H9 (cell line): ENCODE measurements around the gene MTARC1. TPM values are rescaled to one million over a fixed set of nuclear protein-coding genes. Genes with fewer than 3 reads are reported as not detected.

Source experiments
- DNase-seq: peaks from one replicate; pipeline ENCODE4 v3.0.0-alpha.2; 2017
- H2AFZ ChIP-seq: one replicate; pipeline ENCODE4 v1.6.1; 2013; ENCODE audit warnings: mild to moderate bottlenecking, low read length, control low read depth, moderate library complexity
- H2AK5ac ChIP-seq: 2 replicates; pipeline ENCODE4 v1.6.1; 2013; ENCODE audit warnings: low read length, control low read depth, mixed read lengths; ENCODE audit not compliant: insufficient read length
- H2BK120ac ChIP-seq: one replicate; pipeline ENCODE4 v1.6.1; 2013; ENCODE audit warnings: low read depth, mild to moderate bottlenecking, low read length, control low read depth, inconsistent platforms; ENCODE audit not compliant: poor library complexity, severe bottlenecking
- H2BK12ac ChIP-seq: 2 replicates; pipeline ENCODE4 v1.6.1; 2013; ENCODE audit warnings: low read length, control low read depth, mixed read lengths, low read depth; ENCODE audit not compliant: insufficient read length
- H2BK15ac ChIP-seq: 2 replicates; pipeline ENCODE4 v1.6.1; 2013; ENCODE audit warnings: low read depth, low read length, control low read depth
- H2BK20ac ChIP-seq: one replicate; pipeline ENCODE4 v1.6.1; 2013; ENCODE audit warnings: low read depth, mild to moderate bottlenecking, low read length, control low read depth, inconsistent platforms; ENCODE audit not compliant: poor library complexity, severe bottlenecking
- H2BK5ac ChIP-seq: 2 replicates; pipeline ENCODE4 v1.6.1; 2013; ENCODE audit warnings: low read length, control low read depth, mixed read lengths; ENCODE audit not compliant: insufficient read length
- H3K14ac ChIP-seq: 2 replicates; pipeline ENCODE4 v1.6.1; 2013; ENCODE audit warnings: low read length, control low read depth; ENCODE audit not compliant: insufficient read depth
- H3K18ac ChIP-seq: 2 replicates; pipeline ENCODE4 v1.6.1; 2013; ENCODE audit warnings: low read depth, mild to moderate bottlenecking, mixed read lengths, low read length, control low read depth; ENCODE audit not compliant: insufficient read length
- H3K23ac ChIP-seq: 2 replicates; pipeline ENCODE4 v1.6.1; 2013; ENCODE audit warnings: low read length, control low read depth, mixed read lengths, low read depth; ENCODE audit not compliant: insufficient read length
- H3K23me2 ChIP-seq: 2 replicates; pipeline ENCODE4 v1.6.1; 2013; ENCODE audit warnings: low read depth, mild to moderate bottlenecking, mixed read lengths, low read length, control low read depth; ENCODE audit not compliant: insufficient read length, poor library complexity, severe bottlenecking
- H3K27ac ChIP-seq: 2 replicates; pipeline ENCODE4 v1.5.1; 2013; ENCODE audit warnings: low read length, control low read depth, mixed read lengths, low read depth; ENCODE audit not compliant: insufficient read length
- H3K27me3 ChIP-seq: 2 replicates; pipeline ENCODE4 v1.6.1; 2013; ENCODE audit warnings: low read length, control low read depth, inconsistent platforms; ENCODE audit not compliant: insufficient read depth
- H3K4ac ChIP-seq: 2 replicates; pipeline ENCODE4 v1.6.1; 2013; ENCODE audit warnings: low read depth, mild to moderate bottlenecking, control low read depth, inconsistent platforms, low read length, moderate library complexity
- H3K4me1 ChIP-seq: 2 replicates; pipeline ENCODE4 v1.6.1; 2013; ENCODE audit warnings: low read length, control low read depth, inconsistent platforms; ENCODE audit not compliant: insufficient read depth
- H3K4me2 ChIP-seq: 2 replicates; pipeline ENCODE4 v1.6.1; 2013; ENCODE audit warnings: low read length, control low read depth, mixed read lengths; ENCODE audit not compliant: insufficient read length, insufficient read depth
- H3K56ac ChIP-seq: 2 replicates; pipeline ENCODE4 v1.6.1; 2013; ENCODE audit warnings: low read depth, mild to moderate bottlenecking, mixed read lengths, low read length, control low read depth; ENCODE audit not compliant: insufficient read length
- H3K79me1 ChIP-seq: 2 replicates; pipeline ENCODE4 v1.6.1; 2013; ENCODE audit warnings: low read depth, mild to moderate bottlenecking, moderate library complexity, low read length, control low read depth, inconsistent platforms; ENCODE audit not compliant: insufficient read depth, poor library complexity, severe bottlenecking
- H3K79me2 ChIP-seq: 2 replicates; pipeline ENCODE4 v1.6.1; 2013; ENCODE audit warnings: low read length, control low read depth, inconsistent platforms; ENCODE audit not compliant: insufficient read depth
- H3K9ac ChIP-seq: 2 replicates; pipeline ENCODE4 v1.6.1; 2013; ENCODE audit warnings: low read length, control low read depth, mixed read lengths; ENCODE audit not compliant: insufficient read length; ENCODE audit errors: extremely low read depth
- H3K9me3 ChIP-seq: one replicate; pipeline ENCODE4 v1.6.1; 2013; ENCODE audit warnings: low read depth, low read length, inconsistent platforms; ENCODE audit not compliant: control insufficient read depth
- H3T11ph ChIP-seq: one replicate; pipeline ENCODE4 v1.6.1; 2013; ENCODE audit warnings: mild to moderate bottlenecking, low read length, control low read depth, inconsistent platforms
- H4K20me1 ChIP-seq: one replicate; pipeline ENCODE4 v1.6.1; 2013; ENCODE audit not compliant: control insufficient read depth, insufficient read length, insufficient read depth
- H4K5ac ChIP-seq: 2 replicates; pipeline ENCODE4 v1.6.1; 2013; ENCODE audit warnings: low read depth, mild to moderate bottlenecking, mixed read lengths, low read length, control low read depth; ENCODE audit not compliant: insufficient read length
- H4K8ac ChIP-seq: replicated peaks from 2 replicates; pipeline ENCODE4 v1.6.1; 2013; ENCODE audit warnings: low read length, control low read depth, mixed read lengths, low read depth; ENCODE audit not compliant: insufficient read length
- H4K91ac ChIP-seq: 2 replicates; pipeline ENCODE4 v1.6.1; 2013; ENCODE audit warnings: low read depth, mild to moderate bottlenecking, moderate library complexity, mixed read lengths, low read length, control low read depth; ENCODE audit not compliant: insufficient read length
- H3K27ac Mint-ChIP-seq, 3 experiments: 2 replicates in 2 of 3; 3 replicates in 1 of 3; pipeline ENCODE4 v1.8.0; 2020 to 2021; ENCODE audit warnings: mixed read lengths in 3 of 3, mild to moderate bottlenecking in 1 of 3, moderate library complexity in 1 of 3
- H3K27me3 Mint-ChIP-seq: 2 replicates; pipeline ENCODE4 v1.8.0; 2021; ENCODE audit warnings: low read depth, mild to moderate bottlenecking, moderate library complexity, mixed read lengths
- H3K36me3 Mint-ChIP-seq, 3 experiments: 2 replicates in 2 of 3; 3 replicates in 1 of 3; pipeline ENCODE4 v1.8.0; 2020 to 2021; ENCODE audit warnings: low read depth in 3 of 3, mixed read lengths in 3 of 3; ENCODE audit not compliant: insufficient read depth in 1 of 3
- H3K4me1 Mint-ChIP-seq, 2 experiments: 2 replicates each; pipeline ENCODE4 v1.8.0; 2020; ENCODE audit warnings: mixed read lengths in 2 of 2
- H3K4me3 Mint-ChIP-seq, 2 experiments: 2 replicates in 1 of 2; 3 replicates in 1 of 2; pipeline ENCODE4 v1.8.0; 2020 to 2021; ENCODE audit warnings: mild to moderate bottlenecking in 2 of 2, mixed read lengths in 2 of 2, moderate library complexity in 1 of 2
- H3K9me3 Mint-ChIP-seq, 2 experiments: 2 replicates in 1 of 2; 3 replicates in 1 of 2; pipeline ENCODE4 v1.8.0; 2020; ENCODE audit warnings: mild to moderate bottlenecking in 2 of 2, mixed read lengths in 2 of 2, moderate library complexity in 1 of 2
- WGBS: extraction: QIAGEN DNeasy Blood & Tissue Kit; methylation state at CpG from one replicate; pipeline ENCODE4 v1.1.7; 2013; ENCODE audit warnings: missing lambda C conversion rate, low lambda C conversion rate, mixed read lengths; ENCODE audit not compliant: insufficient read length; ENCODE audit errors: extremely low coverage; 5-methylcytosine and 5-hydroxymethylcytosine counted together
- total RNA-seq: library from RNA; stranded (reverse); gene quantifications from 2 replicates; pipeline ENCODE4 v1.2.1, GENCODE V29; 2021
- TF ChIP-seq, protein P1 (sequence below): fragments of 200-600 bp; sonication (generic); conservative IDR thresholded peaks from 3 replicates; pipeline ENCODE4 v1.8.0; 2021; ENCODE audit warnings: antibody characterized with exemption, mild to moderate bottlenecking

Gene MTARC1
- total RNA-seq, 1 experiment from 2014 or later, result 33.7 TPM

DNA sequence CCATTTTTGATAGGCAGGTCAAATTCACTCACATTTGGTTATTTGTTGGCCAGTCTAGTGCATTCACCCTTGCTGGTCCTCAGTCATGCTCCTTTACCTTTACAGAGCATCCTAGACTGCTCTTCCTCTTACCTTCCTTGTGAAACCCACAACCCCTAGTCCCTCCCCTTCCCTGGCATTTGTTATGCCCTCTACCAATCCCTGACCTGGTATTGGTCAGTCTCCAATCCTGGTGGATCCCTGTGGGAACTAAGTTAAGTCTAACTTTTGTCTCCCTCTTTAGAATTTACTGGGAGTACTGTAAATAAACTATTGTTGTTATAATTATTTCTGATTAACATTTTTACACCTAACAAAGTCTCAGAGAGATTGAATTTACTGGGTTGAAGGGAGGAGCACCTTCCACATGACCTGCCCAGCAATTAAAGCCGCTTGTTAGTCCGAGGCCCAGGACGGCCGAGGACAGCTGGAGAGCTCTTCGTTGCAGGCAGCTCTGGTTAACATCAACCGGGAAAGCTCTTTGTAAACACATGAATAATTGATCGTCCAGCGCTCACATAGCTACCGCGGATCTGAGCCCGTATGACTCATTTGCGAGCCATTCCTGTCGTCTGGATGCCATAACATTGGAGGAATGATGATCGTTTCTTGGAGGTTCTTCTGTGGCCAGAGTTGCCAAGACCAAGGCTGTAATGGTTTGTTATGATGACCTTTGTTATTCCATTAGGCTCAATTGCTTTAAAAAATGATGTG, 31.9 kb downstream of the MTARC1 start:
- Mint-ChIP-seq H3K36me3 (peaks cover 23 to 50% (median 46%) of the 10 kb centered on the region in 3 experiments), H3K4me1 (peaks cover 18 to 22% of the 10 kb centered on the region in 2 experiments), H3K27ac (peak overlapping the region in 2 of 3 experiments; percentile 6 to 85; a peak in 2 of 7 replicates), H3K4me3 (no peak overlapping the region), H3K9me3 (peaks cover 0 to 3% of the 10 kb centered on the region in 2 experiments; a peak in 1 of 5 replicates), H3K27me3 (no peaks in the 10 kb centered on the region)
- Histone ChIP-seq H3K14ac (no peak overlapping the region), H3K18ac (no peak overlapping the region), H3K9ac (no peak overlapping the region), H3K79me1 (no peaks in the 10 kb centered on the region), H3K23me2 (no peaks in the 10 kb centered on the region), H4K91ac (no peak overlapping the region), H2BK12ac (no peak overlapping the region), H2AFZ (no peak overlapping the region), H2BK15ac (no peak overlapping the region), H4K5ac (no peak overlapping the region), H2BK20ac (no peak overlapping the region), H3K79me2 (no peaks in the 10 kb centered on the region), H3K9me3 (no peaks in the 10 kb centered on the region), H2BK120ac (no peak overlapping the region), H3K4me2 (no peak overlapping the region), H2AK5ac (no peak overlapping the region), H3K27ac (peak overlapping the region; percentile 20), H3T11ph (no peak overlapping the region), H3K56ac (no peak overlapping the region), H3K23ac (no peak overlapping the region), H3K4ac (no peak overlapping the region), H3K27me3 (no peaks in the 10 kb centered on the region), H3K4me1 (peaks cover 5% of the 10 kb centered on the region; the same call in 1 of the 2 replicates), H4K8ac (no peak overlapping the region), H2BK5ac (no peak overlapping the region), H4K20me1 (no peaks in the 10 kb centered on the region)
- TF ChIP-seq, protein P1, sequence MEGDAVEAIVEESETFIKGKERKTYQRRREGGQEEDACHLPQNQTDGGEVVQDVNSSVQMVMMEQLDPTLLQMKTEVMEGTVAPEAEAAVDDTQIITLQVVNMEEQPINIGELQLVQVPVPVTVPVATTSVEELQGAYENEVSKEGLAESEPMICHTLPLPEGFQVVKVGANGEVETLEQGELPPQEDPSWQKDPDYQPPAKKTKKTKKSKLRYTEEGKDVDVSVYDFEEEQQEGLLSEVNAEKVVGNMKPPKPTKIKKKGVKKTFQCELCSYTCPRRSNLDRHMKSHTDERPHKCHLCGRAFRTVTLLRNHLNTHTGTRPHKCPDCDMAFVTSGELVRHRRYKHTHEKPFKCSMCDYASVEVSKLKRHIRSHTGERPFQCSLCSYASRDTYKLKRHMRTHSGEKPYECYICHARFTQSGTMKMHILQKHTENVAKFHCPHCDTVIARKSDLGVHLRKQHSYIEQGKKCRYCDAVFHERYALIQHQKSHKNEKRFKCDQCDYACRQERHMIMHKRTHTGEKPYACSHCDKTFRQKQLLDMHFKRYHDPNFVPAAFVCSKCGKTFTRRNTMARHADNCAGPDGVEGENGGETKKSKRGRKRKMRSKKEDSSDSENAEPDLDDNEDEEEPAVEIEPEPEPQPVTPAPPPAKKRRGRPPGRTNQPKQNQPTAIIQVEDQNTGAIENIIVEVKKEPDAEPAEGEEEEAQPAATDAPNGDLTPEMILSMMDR, result no peak
- DNase-seq, result peak; percentile 80
- no CpG with 5 or more reads among the region's 14 CpGs for WGBS
